HG03442 (cell line): ENCODE measurements around the gene C8B.

Experiments
- ATAC-seq: cut with Tn5 transposase; IDR thresholded peaks from one replicate; pipeline ENCODE4 v1.9.1; 2021; ENCODE audit warnings: mild to moderate bottlenecking, moderate library complexity; ENCODE audit not compliant: unreplicated experiment

The C8B gene

DNA sequence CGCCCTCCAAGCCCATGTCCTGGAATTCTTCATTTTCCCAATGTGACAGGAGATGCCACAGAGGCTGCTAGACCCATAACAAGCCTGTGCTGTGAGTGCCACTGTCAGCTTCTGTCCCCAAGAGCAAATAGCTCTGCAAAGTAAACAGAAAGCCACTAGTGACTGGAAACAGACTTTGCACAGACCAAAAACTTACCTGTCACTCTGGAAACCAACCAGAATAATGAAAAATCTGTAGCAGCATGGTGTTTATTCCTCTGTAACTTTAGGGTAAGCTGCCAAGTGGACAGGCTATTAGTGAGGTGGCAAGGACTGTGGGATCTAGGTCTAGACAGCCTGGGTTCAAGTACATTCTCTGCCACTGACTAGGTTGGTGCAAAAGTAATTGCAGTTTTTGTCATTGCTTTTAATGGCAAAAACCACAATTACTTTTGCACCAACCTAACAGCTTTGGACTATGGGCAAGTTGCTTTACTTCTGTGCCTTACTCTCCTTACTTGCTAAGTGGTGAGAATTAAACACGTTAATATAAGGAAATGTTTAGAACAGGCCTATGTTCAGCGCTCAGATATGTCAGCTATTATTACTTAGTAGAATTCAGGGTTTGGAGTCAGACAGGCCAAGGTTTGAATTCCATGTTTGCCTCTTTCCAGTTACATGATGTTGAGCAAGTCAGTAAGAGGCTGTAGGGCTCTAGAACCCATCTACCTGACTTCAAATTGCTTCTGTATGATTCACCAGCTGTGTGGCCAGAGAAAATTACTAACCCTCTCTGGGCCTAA is at the start of gene C8B:
C8B (minus strand) TSS at position 100 of the 782 bp plus-strand sequence; CDS start at position 33, 67 bp downstream.
- no peak for ATAC-seq

DNA sequence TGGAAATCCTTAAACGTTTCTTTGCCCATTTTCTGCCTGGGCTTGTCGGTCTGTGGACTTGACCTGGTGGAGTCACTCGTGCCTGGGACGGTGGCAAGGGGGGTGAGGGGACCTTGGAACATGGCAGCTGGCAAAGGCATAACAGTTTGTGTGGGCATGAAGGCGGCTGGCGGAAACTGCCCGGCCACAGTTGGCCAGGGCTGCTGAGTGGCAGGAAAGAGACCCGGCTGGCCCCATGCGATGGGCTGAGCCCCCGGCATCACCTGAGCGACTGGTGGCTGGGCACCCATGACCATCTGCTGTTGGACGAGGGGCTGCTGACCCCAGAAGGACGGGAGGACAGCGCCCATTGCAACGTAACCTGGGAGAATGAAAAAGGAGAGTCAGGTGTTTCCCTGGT is 49.3 kb upstream of the C8B start:
- ATAC-seq: no peak

DNA sequence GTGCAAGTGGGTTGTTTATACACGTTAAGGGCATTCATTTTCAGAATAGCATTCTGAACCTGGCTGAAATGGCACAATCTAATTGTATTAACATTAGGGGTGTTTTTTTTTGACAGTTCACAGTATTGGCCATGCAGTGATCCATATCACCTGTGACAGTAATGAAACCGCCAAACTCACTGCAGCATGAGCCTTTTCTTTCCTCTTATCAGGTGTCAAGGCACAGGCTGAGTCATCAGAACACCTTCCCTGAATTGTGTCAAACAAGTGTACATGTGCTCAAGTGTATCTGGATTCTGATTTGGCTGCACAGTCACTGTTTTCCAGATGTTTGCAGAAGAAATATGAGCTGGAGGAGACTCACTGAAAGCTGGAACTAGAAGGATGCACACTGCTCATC is 47.7 kb upstream of the C8B start:
- ATAC-seq: no peak

DNA sequence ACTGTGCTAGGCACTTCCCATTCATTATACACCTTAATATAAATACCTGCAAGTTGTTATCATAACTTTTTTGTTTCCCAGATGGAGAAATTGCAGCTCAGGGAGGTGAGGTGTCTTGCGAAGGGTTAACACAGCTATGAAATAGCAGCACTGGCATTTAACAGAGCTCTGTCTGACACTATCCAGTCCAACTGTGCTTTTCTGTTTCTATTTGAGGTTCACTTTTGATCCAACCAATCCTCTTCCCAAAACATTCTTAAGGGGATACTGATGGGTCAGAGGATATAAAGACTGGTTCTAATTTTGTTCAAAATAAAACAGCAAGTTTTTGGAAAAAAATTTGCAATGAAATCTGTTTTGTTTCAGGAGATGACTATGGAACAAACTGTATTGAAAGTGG is 46.5 kb upstream of the C8B start:
- no peak for ATAC-seq

GRCh38 chr1:57010511-57010910 is 44.7 kb upstream of the C8B start:
- no peak for ATAC-seq

DNA sequence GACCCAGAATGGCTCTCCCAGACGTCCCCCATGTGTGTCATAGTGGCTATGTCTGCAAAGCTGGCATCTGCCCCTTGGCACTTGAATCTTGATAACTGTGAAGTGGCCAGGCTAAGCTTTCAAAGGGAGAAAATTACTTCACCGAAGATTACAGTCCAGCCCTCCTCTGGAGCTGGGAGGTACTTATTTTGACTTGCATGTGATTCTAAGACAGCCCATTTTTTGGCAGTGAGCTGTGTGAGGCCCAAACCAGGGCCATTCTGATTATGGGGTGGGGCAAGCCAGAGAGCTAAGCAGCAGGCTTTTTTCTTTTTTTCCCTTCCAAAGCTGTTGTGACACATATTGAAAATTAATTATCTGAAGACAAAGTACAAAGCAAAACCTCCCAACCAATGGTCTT is 42.1 kb upstream of the C8B start:
- ATAC-seq: no peak

DNA sequence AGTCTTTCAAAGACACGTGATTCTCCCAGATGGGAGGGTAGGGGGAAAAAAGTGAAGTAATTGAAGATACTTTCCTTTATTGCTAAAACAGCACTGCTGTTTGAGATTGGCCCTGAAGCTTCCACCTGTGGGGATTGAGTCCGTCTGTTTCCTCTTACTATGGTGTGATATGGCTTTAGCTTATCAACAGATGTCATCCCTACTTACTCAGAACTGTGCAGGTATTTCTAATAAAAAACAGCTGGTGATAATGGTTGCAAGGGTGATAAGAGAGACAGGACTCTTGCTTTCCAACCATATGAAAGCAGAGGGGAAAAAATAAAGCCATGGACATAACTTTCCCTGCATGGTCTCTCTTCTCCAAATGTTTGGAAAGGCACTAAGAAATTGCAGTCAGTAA is 41.7 kb upstream of the C8B start:
- no peak for ATAC-seq

DNA sequence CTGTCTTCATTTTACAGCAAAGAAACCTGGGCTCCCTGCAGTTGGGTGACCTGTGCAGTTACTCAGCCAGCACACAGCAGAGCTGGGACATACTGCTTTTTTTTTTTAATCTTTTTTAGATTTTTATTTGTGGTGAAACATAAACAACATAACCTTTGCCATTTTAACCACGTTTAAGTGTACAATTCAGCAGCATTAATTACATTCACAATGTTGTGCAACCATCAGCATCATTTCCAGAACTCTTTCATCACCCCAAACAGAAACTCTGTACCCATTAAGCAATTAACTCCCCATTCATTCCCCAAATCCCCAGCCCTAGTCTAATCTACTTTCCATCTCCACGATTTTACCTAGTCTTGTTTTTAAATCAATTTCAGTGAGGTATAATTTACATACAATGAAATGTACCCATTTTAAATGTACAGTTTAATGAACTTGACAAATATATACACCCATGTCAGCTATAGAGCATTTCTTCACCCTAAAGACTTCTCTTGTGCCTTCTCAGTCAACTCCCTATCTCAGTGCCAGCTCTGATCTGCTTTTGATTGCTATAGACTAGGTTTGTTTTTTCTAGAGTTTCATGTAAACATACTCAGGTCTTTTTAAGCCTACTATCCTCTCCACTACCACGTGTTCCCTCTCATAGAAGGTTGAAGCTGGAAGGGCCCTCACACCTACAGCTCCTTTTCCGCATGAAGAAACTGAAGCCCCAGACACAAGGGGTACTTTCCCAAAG is 37.8 kb upstream of the C8B start:
- ATAC-seq: no peak

GRCh38 chr1:56995414-56996100 is 29.7 kb upstream of the C8B start:
- ATAC-seq: no peak

GRCh38 chr1:56993475-56993874 is 27.7 kb upstream of the C8B start:
- ATAC-seq: no peak

GRCh38 chr1:56992318-56993125 is 26.7 kb upstream of the C8B start:
- ATAC-seq: no peak

DNA sequence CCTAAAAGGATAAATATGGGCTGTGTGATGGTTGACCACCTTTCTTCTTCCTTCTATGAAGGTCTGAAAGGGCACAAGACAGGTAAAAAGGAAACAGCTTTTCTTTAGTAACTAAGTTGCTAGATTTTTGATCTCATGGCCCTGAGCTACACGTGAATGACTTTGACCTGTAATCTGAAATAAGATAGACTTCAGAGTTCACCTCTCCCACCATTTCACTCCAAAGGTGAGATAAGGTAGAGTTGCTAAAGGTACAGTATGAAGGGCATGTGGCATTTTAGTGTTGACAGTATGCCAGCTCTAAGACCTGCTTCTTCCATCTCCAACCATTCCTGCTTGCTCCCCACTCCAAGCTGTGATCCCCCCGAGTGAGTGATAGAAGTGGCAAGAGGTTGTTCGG is 25.8 kb upstream of the C8B start:
- no peak for ATAC-seq

DNA sequence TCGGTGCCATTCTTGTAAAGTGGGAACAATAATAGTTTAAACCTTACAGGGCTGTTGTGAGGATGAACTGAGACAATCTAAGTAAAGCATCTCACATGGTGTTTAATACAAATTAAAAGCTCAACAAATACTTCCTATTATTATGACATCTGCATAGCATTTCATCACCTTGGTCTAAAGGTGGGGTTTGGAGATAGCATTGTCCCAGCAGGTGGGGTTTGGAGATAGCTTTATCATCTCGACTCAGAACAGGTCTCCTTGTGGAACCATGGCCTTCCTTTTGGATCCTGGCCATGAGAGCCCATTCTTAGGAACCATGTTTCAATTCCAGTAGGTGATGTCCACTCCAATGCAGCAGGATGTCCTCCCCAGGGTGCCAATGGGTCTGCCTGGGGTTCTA is 20.6 kb upstream of the C8B start:
- ATAC-seq: no peak

- no peak for ATAC-seq
Measured at GRCh38 chr1:56985857-56986256, 20.0 kb upstream of the C8B start.

- no peak for ATAC-seq
Measured at GRCh38 chr1:56983484-56983883, 17.7 kb upstream of the C8B start.

GRCh38 chr1:56979986-56980755 is 14.4 kb upstream of the C8B start:
- ATAC-seq: no peak

GRCh38 chr1:56978819-56979218 is 13.0 kb upstream of the C8B start:
- ATAC-seq: no peak

DNA sequence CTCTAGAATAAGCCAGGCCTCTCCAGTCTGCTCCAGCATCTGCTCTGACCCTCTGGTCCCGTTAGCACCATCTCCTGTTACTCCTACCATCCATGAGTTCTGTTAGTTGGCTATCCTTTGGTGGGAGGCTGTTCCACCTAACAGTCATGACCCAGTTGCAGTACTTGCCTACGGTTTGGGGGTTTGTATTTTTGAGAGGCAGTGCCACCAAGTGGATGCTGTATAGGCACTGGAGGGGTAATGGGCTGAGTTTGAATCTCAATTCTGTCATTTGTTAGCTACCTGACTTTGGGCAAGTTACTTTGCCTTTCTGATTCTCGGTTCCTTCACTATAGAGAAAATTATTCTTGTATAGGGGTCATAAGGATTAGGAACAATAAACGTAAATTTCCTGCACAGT is 12.1 kb upstream of the C8B start:
- ATAC-seq: no peak

DNA sequence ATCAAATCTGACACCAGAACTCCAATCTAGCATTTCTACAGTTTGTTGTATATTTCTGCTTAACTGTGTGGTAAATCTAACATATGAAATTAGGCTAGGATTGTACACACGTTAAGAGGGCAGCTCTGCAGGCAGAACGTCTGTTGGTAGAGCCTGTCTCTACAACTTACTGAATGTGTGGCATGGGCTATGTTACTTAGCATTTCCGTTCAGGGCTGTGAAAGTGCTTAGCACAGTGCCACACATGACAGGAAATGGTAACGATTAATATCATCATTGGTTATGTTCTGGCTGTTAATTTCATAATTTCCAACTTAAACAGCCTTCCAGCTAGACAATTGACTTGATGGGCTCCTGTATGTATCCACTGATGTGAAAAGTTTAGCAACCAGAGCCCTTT is 9.6 kb upstream of the C8B start:
- ATAC-seq: no peak
